ENCODE data around the gene BUD13. TPM values are rescaled to one million over a fixed set of nuclear protein-coding genes. Genes with fewer than 3 reads are reported as not detected.

Gene BUD13
- total and polyA plus RNA-seq, 2 of the 13 experiments (the other 11 are each of a cell fraction or from before 2014, with no cell fraction given) = 13.3 to 25.9 TPM

DNA sequence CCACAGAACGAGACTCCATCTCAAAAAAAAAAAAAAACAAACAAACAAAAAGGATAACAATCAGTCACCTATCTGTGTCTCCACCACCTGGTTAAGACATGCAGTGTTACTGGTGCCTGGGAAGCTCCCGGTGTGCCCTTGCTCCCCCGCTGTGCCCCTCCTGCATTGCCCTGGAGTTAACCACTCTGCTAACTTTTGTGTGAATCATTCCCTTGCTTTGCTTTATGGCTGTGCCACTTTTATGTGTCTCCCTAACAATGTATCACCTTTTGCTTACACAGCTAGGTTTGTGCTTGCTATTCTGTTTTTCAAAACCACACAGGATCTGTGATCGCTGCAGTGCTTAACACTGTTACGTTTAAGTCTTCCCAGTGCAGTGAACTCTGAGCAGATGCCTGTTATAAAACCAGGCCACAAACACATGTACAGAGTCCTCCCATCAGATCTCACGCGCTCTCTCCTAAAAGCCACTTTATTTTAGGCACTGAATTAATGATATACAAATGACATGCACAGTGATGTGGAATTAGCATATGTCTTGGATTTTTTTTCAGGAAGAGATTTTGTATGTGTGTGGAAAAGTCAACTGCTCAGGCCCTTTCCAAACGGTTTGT lies 69.9 kb downstream of the BUD13 start (continued):
- TF ChIP-seq CHCHD3 (CRISPR knock-in tag; IDR thresholded peaks at IDR 0.05) = no peak
- TF ChIP-seq, protein P1, sequence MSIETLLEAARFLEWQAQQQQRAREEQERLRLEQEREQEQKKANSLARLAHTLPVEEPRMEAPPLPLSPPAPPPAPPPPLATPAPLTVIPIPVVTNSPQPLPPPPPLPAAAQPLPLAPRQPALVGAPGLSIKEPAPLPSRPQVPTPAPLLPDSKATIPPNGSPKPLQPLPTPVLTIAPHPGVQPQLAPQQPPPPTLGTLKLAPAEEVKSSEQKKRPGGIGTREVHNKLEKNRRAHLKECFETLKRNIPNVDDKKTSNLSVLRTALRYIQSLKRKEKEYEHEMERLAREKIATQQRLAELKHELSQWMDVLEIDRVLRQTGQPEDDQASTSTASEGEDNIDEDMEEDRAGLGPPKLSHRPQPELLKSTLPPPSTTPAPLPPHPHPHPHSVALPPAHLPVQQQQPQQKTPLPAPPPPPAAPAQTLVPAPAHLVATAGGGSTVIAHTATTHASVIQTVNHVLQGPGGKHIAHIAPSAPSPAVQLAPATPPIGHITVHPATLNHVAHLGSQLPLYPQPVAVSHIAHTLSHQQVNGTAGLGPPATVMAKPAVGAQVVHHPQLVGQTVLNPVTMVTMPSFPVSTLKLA (IDR thresholded peaks at IDR 0.05) = no peak

DNA sequence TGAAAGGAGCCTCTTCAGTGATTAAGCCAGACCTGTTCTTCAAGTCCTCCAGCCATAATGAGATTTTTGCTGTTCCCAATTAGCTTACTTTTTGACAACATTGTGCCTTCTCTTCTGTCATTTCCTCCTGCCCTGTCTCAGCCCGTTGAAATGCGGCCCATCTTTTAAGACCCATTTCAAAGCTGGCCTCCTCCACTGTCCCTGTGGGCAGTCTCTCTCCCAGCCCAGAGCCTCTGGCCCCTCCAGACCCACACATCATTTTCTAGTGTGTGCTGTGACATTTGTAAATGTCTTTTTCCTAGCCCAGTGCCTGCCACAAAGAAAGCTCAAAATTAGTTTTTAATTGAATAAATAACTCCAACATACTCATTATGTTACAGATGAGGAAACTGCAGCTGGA lies 70.9 kb downstream of the BUD13 start:
- no peak overlapping the region for H3K4me3 ChIP-seq (replicated peaks in 1 of 3; ENCODE audit: insufficient read depth in 1 of 3, low read depth in 2 of 3, low read length in 3 of 3)
- no peak for FAIRE-seq
- no peaks in the 10 kb centered on the region for H3K79me2 ChIP-seq (ENCODE audit: insufficient read depth, low read length)
- 5% methylated on average over 2 of the region's 2 CpGs for WGBS (ENCODE audit: low lambda C conversion rate)
- CTCF ChIA-PET (ENCODE audit: low intra/inter-chr PET ratio, low total read pairs) = no interaction called here
- no TSS peak for BruUV-seq (replicated peaks)
- in situ Hi-C loops (cut with HindIII; ENCODE audit: extremely low pct_ligation_motif_present, low pct_unique_long_range_greater_than_20kb) (no loop called here), intact Hi-C loops (cut with micrococcal nuclease; ENCODE audit: unreplicated experiment) (no loop called here)
- no peak overlapping the region for H3K4me2 ChIP-seq (ENCODE audit: low read depth, low read length)
- no peak for DNase-seq (ENCODE audit: low spot score)
- H3K4me1 ChIP-seq (ENCODE audit: insufficient read depth, low read length) = peaks cover 12% of the 10 kb centered on the region; the same call in 1 of the 2 replicates
- peaks cover 0 to 48% of the 10 kb centered on the region in 2 experiments; a peak in 3 of 5 replicates for H3K27me3 ChIP-seq (ENCODE audit: control insufficient read depth in 1 of 2, insufficient read depth in 2 of 2, low read length in 2 of 2)
- H4K20me1 ChIP-seq (ENCODE audit: insufficient read depth, low read length) = no peaks in the 10 kb centered on the region
- H3K27ac ChIP-seq (ENCODE audit: extremely low read length, insufficient read depth, low read length) = no peak overlapping the region
- POLR2A ChIA-PET = no interaction called here
- no peak overlapping the region for H2AFZ ChIP-seq (ENCODE audit: low read length)
- TF ChIP-seq ZNF33B (CRISPR knock-in tag; IDR thresholded peaks at IDR 0.05) = no peak
- TF ChIP-seq, protein P2, sequence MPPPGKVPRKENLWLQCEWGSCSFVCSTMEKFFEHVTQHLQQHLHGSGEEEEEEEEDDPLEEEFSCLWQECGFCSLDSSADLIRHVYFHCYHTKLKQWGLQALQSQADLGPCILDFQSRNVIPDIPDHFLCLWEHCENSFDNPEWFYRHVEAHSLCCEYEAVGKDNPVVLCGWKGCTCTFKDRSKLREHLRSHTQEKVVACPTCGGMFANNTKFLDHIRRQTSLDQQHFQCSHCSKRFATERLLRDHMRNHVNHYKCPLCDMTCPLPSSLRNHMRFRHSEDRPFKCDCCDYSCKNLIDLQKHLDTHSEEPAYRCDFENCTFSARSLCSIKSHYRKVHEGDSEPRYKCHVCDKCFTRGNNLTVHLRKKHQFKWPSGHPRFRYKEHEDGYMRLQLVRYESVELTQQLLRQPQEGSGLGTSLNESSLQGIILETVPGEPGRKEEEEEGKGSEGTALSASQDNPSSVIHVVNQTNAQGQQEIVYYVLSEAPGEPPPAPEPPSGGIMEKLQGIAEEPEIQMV (CRISPR knock-in tag; IDR thresholded peaks at IDR 0.05; ENCODE audit: low read depth) = no peak
- TF ChIP-seq, protein P3, sequence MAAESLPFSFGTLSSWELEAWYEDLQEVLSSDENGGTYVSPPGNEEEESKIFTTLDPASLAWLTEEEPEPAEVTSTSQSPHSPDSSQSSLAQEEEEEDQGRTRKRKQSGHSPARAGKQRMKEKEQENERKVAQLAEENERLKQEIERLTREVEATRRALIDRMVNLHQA (CRISPR knock-in tag; IDR thresholded peaks at IDR 0.05) = no peak
- no peak for TF ChIP-seq KLF13 (CRISPR knock-in tag; IDR thresholded peaks at IDR 0.05)
- TF ChIP-seq ZNF782 (CRISPR knock-in tag; IDR thresholded peaks at IDR 0.05; ENCODE audit: borderline replicate concordance) = no peak
- no peak for TF ChIP-seq ZNF431 (CRISPR knock-in tag; IDR thresholded peaks at IDR 0.05; ENCODE audit: borderline replicate concordance, low read depth)
- TF ChIP-seq SALL2 (CRISPR knock-in tag; IDR thresholded peaks at IDR 0.05) = no peak
- TF ChIP-seq ZNF496 (CRISPR knock-in tag; IDR thresholded peaks at IDR 0.05; ENCODE audit: insufficient replicate concordance) = no peak
- TF ChIP-seq SRSF4 (IDR thresholded peaks at IDR 0.05; ENCODE audit: low read depth, low read length, poor library complexity, severe bottlenecking) = no peak
- TF ChIP-seq ZNF891 (CRISPR knock-in tag; IDR thresholded peaks at IDR 0.05) = no peak
- no peak for TF ChIP-seq NR3C1 (CRISPR knock-in tag; IDR thresholded peaks at IDR 0.05)
- TF ChIP-seq PCBP2 (optimal IDR thresholded peaks at IDR 0.05; ENCODE audit: low read depth, low read length, poor library complexity, severe bottlenecking) = no peak
- TF ChIP-seq ZNF883 (CRISPR knock-in tag; IDR thresholded peaks at IDR 0.05; ENCODE audit: not compliant biosample characterization) = no peak
- no peak for TF ChIP-seq ZNF879 (CRISPR knock-in tag; IDR thresholded peaks at IDR 0.05)
- no peak for TF ChIP-seq MED8 (CRISPR knock-in tag; IDR thresholded peaks at IDR 0.05; ENCODE audit: insufficient replicate concordance)
- TF ChIP-seq ZNF160 (CRISPR knock-in tag; IDR thresholded peaks at IDR 0.05) = no peak
- TF ChIP-seq, protein P4, sequence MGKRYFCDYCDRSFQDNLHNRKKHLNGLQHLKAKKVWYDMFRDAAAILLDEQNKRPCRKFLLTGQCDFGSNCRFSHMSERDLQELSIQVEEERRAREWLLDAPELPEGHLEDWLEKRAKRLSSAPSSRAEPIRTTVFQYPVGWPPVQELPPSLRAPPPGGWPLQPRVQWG (CRISPR knock-in tag; IDR thresholded peaks at IDR 0.05; ENCODE audit: borderline replicate concordance, low read depth) = no peak
- no peaks in the 10 kb centered on the region for H3K9me3 ChIP-seq (ENCODE audit: low read length)
- no peak overlapping the region for H3K9ac ChIP-seq (ENCODE audit: insufficient read depth, low read depth, low read length)
- no peaks in the 10 kb centered on the region for H3K36me3 ChIP-seq (replicated peaks in 1 of 2; ENCODE audit: control insufficient read depth in 1 of 2, insufficient read depth in 2 of 2, low read length in 2 of 2)
- no peak for ATAC-seq

All from HepG2 (cell line).